Tibial artery (tissue), 4 donors: ENCODE data around the gene COL20A1.
A peak's percentile ranks its signal among the peaks of the same experiment; 100 is the strongest.

ENCODE experiments used
- DNase-seq, 2 donors: peaks; one replicate each; pipeline ENCODE4 v3.0.0-alpha.2; 2019
- H3K27ac ChIP-seq, 2 donors: fragments of 200-600 bp; sonication (generic) in 1 of 2; 1 replicate in 1 of 2; 2 replicates in 1 of 2; pipeline ENCODE4 v1.5.1; 2018 to 2019; ENCODE audit warnings: mild to moderate bottlenecking in 1 of 2
- H3K27me3 ChIP-seq, 2 donors: fragments of 200-600 bp; sonication (generic) in 1 of 2; one replicate each; pipeline versions ENCODE4 v1.5.1 to v1.6.0; 2016 to 2019
- H3K36me3 ChIP-seq, 3 donors: fragments of 200-600 bp; sonication (generic) in 2 of 3; one replicate each; pipeline ENCODE4 v1.5.1; 2016 to 2019; ENCODE audit warnings: mild to moderate bottlenecking in 2 of 3
- H3K4me1 ChIP-seq, 4 donors: fragments of 200-600 bp; sonication (generic) in 2 of 4; 1 replicate in 3 of 4; 2 replicates in 1 of 4; pipeline ENCODE4 v1.5.1; 2016 to 2019
- H3K4me3 ChIP-seq, 2 donors: fragments of 200-600 bp; sonication (generic) in 1 of 2; 1 replicate in 1 of 2; 2 replicates in 1 of 2; pipeline ENCODE4 v1.5.1; 2018 to 2019; ENCODE audit warnings: mild to moderate bottlenecking in 2 of 2
- H3K9me3 ChIP-seq, 3 donors: fragments of 200-600 bp; sonication (generic) in 1 of 3; one replicate each; pipeline ENCODE4 v1.5.1; 2016 to 2019
- intact Hi-C: fragments of 100-400 bp; cut with DNase I; formaldehyde crosslinking; loops from one replicate; pipeline ENCODE4 v1.15.0; 2023; ENCODE audit warnings: low total_unique reads
- TF ChIP-seq, protein P1 (sequence below), 2 experiments: fragments of 200-600 bp in 1 of 2; fragments of 450-650 bp in 1 of 2; IDR thresholded peaks; one replicate each; pipeline ENCODE4 v1.5.1; 2017 to 2019; ENCODE audit warnings: antibody characterized with exemption in 2 of 2, mild to moderate bottlenecking in 1 of 2, moderate library complexity in 1 of 2

COL20A1 gene

DNA sequence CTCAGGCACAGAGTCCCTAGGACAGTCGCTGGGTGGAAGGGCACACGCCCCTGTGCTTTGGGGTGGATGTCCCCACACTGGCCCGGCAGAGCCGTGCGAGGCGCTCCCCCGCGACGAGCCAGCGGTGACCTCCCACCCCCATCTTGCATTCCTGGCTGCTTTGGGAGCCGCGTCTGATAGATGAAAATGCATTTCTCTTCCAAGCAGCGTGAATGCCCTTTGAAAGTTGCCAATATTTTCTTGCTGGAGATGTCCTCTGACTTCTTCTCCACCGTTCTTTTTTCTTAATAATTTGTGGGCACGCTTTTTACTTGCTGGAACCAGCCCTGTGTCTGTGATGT, 29.9 kb downstream of the COL20A1 start:
- TF ChIP-seq, protein P1, sequence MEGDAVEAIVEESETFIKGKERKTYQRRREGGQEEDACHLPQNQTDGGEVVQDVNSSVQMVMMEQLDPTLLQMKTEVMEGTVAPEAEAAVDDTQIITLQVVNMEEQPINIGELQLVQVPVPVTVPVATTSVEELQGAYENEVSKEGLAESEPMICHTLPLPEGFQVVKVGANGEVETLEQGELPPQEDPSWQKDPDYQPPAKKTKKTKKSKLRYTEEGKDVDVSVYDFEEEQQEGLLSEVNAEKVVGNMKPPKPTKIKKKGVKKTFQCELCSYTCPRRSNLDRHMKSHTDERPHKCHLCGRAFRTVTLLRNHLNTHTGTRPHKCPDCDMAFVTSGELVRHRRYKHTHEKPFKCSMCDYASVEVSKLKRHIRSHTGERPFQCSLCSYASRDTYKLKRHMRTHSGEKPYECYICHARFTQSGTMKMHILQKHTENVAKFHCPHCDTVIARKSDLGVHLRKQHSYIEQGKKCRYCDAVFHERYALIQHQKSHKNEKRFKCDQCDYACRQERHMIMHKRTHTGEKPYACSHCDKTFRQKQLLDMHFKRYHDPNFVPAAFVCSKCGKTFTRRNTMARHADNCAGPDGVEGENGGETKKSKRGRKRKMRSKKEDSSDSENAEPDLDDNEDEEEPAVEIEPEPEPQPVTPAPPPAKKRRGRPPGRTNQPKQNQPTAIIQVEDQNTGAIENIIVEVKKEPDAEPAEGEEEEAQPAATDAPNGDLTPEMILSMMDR (IDR thresholded peaks at IDR 0.05): no peak
- H3K36me3 ChIP-seq: no peaks in the 10 kb centered on the region
- intact Hi-C loops: no loop called here
- peaks cover 0 to 78% of the 10 kb centered on the region in 2 donors for H3K27me3 ChIP-seq
- H3K4me3 ChIP-seq: no peak overlapping the region
- no peak overlapping the region for H3K27ac ChIP-seq
- no peaks in the 10 kb centered on the region for H3K4me1 ChIP-seq
- DNase-seq: no peak
- H3K9me3 ChIP-seq: no peaks in the 10 kb centered on the region

DNA sequence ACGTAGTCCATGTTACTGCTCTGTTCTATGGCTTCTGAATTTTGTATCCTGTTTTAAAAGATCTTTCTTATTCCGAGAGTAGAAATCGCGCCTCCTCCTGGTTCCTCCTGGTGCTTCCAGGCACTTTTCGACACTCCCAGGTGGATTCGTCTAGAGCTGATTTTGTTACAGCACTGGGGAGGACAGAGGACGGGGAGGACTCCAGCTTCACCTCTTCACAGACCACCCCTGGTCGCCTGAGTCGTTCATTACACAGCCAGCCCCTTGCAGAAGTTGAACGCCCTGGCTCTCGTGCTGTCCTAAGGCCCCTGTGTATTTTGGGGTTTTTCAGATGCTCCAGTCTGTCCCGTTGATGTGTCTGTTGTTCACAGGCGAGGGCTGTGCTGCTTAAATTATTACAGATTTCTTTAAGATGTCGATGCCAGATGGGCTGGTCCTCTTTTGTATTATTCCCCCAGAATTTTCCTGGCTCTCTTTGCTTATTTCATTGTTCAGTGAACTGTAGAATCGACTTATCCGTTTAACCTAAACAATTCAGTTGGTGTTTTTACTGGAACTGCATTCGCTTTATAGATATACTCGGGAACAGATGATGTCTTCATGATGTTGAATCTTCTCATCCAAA, 30.5 kb downstream of the COL20A1 start:
- H3K4me1 ChIP-seq: no peaks in the 10 kb centered on the region
- intact Hi-C loops: no loop called here
- H3K27me3 ChIP-seq: peaks cover 0 to 80% of the 10 kb centered on the region in 2 donors
- TF ChIP-seq, protein P1 (IDR thresholded peaks at IDR 0.05): no peak
- no peak overlapping the region for H3K4me3 ChIP-seq
- no peak overlapping the region for H3K27ac ChIP-seq
- no peaks in the 10 kb centered on the region for H3K9me3 ChIP-seq
- H3K36me3 ChIP-seq: no peaks in the 10 kb centered on the region
- DNase-seq: no peak

DNA sequence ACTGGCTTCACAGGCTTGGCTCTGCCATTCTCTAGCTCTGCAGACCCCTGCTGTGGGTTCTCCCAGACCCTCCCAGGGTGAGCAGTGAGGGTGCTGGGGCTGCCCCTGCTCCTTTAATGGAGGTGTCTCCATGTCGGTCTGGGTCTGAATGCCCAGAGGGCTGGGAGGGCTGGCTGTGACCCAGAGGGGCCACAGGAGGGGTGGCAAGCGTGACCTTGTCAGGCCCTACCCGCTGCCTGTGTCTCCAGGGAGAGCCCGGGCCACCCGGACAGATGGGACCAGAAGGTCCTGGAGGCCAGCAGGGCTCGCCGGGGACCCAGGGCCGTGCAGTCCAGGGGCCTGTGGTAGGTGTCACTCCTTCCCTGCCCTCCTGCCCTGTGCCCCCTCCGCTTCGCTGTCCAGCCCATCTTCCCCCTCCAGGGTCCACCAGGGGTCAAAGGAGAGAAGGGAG, 32.1 kb downstream of the COL20A1 start:
- Histone ChIP-seq H3K27me3 (peaks cover 0 to 80% of the 10 kb centered on the region in 2 donors), H3K4me3 (no peak overlapping the region), H3K9me3 (no peaks in the 10 kb centered on the region), H3K36me3 (no peaks in the 10 kb centered on the region), H3K4me1 (no peaks in the 10 kb centered on the region), H3K27ac (no peak overlapping the region)
- DNase-seq: peak; percentile 11 to 59
- intact Hi-C loops: no loop called here
- TF ChIP-seq, protein P1 (IDR thresholded peaks at IDR 0.05): no peak

DNA sequence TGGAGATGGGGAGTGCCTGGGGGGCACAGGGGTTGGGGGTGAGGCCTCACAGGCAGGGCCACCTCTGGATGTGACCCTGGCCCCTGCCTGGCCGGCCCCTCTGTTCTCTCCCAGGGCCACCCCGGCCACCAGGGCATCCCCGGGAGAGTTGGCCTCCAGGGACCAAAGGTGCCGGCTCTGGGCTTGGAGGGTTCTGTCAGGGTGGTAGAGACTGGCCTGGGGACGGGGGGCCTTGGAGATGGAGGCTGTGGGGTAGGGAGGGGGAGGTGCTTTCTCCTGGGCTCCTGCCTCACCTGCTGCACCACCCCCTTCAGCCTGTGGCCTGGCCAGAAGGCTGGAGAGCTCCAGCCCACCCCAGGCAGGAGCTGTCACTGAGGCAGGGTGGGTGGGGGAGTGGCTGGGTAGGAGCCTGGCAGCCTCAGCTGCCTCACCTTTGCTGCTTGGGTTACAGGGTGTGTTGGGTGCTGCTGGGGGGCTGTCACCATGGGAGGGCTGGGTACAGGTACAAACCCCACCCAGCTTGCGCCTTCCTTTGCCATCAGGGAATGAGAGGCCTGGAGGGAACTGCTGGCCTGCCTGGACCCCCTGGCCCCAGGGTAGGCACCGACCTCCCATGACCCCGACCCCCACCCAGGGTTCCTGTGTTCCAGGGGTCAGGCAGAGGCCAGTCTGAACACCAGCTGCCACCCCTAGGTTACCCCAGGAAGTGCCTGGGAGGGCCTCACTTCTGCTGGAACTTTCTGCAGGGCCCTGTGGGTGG, 32.7 kb downstream of the COL20A1 start:
- Histone ChIP-seq H3K36me3 (no peaks in the 10 kb centered on the region), H3K9me3 (no peaks in the 10 kb centered on the region), H3K27me3 (peaks cover 0 to 80% of the 10 kb centered on the region in 2 donors), H3K4me1 (no peaks in the 10 kb centered on the region), H3K4me3 (no peak overlapping the region), H3K27ac (no peak overlapping the region)
- intact Hi-C loops: no loop called here
- TF ChIP-seq, protein P1 (IDR thresholded peaks at IDR 0.05): no peak
- DNase-seq: peak; percentile 10 to 39

DNA sequence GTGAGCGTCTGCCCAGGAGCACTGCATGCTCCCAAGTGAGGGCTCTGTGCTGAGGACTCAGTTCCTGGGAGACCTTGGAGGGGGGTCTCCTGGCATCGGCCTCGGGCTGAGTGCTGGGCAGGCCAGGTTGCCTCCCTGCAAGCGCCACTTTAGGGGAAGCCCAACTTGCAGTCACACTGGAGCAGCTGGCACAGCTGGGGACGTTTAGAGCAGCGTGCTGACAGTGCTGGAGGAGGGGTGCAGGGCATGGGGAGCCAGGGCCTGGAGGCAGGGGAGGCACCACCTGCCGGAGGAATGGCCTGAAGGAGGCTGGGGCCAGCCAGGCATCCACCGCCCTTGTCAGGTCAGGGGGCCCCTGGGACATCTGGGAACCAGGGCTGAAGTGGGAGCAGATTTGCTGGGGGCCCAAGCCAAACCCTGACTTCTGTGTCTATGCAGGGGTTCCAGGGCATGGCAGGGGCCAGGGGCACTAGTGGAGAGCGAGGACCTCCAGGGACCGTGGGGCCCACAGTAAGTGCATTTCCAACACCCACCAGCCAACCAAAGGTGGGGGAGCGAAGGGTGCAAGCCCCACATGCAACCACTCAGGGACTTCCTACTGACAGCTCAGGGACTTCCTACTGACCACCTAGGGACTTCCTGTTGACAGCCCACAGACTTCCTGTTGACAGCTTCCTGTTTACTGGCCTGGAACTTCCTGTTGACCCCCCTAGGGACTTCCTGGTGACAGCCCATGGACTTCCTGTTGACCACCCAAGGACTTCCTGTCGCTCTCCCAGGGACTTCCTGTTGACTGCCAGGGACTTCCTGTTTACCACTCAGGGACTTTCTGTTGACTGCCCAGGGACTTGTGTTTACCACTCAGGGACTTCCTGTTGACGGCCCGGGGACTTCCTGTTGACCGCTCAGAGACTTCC, 33.6 kb downstream of the COL20A1 start:
- intact Hi-C loops: no loop called here
- Histone ChIP-seq H3K4me1 (no peaks in the 10 kb centered on the region), H3K9me3 (peaks cover 0 to 3% (median 2%) of the 10 kb centered on the region in 3 donors), H3K27me3 (peaks cover 0 to 82% of the 10 kb centered on the region in 2 donors), H3K36me3 (no peaks in the 10 kb centered on the region), H3K4me3 (no peak overlapping the region), H3K27ac (no peak overlapping the region)
- TF ChIP-seq, protein P1 (IDR thresholded peaks at IDR 0.05): no peak
- DNase-seq: peak in 1 of 2 donors; percentile 58
